Activated CD8-positive, alpha-beta memory T cell treated with anti-CD3 and anti-CD28 coated beads for 48 hours (primary cell): Measurements from ENCODE around the gene SPTA1.

Source experiments
- DNase-seq, 3 experiments: peaks; one replicate each; pipeline ENCODE4 v3.0.0-alpha.2; 2020; ENCODE audit warnings: low read depth in 2 of 3, low spot score in 2 of 3

Gene SPTA1

DNA sequence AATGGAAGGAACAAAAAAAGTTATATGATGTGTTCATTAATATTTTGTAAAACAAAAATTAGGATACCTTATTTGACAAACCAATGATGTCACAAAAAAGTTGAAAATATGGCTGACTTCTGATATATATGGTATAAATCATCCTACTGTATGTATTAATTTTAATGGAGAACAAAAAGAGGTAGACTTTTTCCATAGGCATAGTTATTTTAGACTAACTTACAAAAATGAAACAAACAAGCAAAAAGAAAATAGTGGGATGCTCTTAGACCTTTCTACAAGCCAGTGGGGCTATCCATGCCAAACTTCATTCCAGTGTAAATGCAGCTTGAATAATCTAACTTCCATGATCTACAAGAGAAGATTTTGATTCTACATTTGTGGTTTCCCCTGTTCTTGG lies 522 bp upstream of the SPTA1 start:
- no peak for DNase-seq

- no peak for DNase-seq
These were observed 1.4 kb downstream of the SPTA1 start for GRCh38 chr1:158685085-158685484.

DNA sequence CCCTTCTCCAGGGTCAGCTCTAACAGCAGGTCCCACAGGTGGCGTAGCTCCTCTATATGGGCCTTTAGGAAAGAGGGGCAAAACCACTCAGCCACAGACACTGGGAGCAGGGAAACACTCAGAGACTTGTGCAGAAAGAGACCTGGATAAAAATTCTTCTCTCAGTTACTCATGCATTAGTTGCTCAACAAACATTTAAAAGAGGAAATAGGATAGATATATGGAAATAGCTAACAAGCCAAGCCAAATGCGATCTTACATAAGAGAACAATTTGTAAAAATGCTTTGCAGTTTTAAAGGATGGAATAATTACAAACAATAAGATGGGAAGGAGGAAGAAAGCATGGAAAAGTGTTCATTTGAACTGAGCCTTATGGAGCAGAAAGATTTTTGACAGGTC lies 4.9 kb downstream of the SPTA1 start:
- DNase-seq, result no peak

DNA sequence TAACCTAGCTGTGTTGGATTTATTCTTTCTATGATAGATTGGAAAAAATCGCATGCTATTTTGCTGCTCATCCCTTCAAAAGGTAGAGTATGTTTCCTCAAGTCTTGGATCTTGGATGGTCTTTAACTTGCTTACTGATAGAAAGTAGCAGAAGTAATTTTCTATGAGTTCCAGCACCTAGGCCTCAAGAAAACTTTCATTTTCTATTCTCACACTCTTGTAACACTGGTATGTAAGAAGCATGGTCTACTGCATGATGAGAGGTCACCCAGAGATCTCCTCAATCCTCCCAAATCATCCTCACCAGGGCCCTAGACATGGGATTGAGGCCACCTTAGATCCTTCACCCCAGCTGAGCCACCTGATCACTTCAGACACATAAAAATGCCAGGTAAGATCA lies 7.2 kb downstream of the SPTA1 start:
- DNase-seq, result no peak

DNA sequence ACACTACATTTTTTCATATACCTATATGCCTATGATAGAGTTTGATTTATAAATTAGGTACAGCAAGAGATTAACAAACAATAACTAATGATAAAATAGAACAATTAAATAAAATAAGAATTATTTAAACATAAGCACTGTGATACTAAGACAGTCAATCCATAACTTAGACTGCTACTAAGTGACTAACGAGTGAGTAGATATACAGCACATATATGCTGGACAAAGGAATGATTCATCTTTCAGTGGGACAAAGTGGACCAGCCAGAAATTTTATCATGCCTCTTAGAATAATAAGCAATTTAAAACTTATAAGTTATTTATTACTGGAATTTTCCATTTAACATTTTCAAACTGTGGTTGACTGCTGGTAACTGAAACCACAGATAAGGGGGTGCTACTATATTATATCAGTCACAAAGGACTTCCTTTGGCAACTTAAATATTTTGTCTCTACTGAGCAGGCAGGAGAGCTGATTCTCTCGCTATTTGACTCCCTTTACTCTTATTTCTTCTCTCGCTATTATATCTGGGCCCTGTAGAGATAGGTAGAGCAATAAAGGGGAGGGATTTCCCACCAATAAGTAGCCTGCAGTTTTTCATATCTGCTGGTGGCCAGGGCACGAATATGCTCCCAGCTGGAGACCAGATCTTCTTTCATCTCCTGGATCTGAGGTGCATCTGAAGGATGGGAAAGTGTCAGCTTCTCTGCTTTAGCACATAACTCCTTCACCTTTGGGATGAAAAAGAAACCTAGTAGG lies 10.8 kb downstream of the SPTA1 start:
- no peak for DNase-seq

- DNase-seq, result no peak
These were observed 12.2 kb downstream of the SPTA1 start for GRCh38 chr1:158674302-158674701.

GRCh38 chr1:158666037-158666436 lies 20.5 kb downstream of the SPTA1 start:
- no peak for DNase-seq

DNA sequence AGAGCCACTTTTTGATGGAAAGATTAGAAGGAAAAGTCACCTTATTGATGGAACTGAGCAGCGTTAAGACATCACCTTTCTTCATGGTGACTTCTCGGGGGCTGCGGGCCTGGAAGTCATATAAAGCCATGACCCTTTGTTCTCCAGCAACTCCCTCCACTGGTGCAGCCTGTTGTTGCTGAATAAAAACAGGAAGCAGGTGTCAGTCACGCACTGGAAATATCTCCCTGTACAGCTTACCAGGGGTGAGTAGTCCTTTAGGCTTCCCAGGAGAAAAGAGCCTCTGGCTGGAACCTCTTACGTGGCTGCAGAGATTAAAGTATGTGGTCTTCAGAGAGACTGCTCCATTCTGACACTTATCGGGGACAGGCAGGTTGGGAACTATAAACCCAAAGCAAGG lies 31.9 kb downstream of the SPTA1 start:
- DNase-seq, result no peak

GRCh38 chr1:158654086-158654485 lies 32.4 kb downstream of the SPTA1 start:
- no peak for DNase-seq

- DNase-seq, result no peak
These were observed 33.7 kb downstream of the SPTA1 start for GRCh38 chr1:158652721-158653334.

GRCh38 chr1:158649052-158649451 lies 37.5 kb downstream of the SPTA1 start:
- DNase-seq, result no peak

- no peak for DNase-seq
These were observed 40.0 kb downstream of the SPTA1 start for GRCh38 chr1:158646465-158646864.

GRCh38 chr1:158644449-158644848 lies 42.1 kb downstream of the SPTA1 start:
- DNase-seq, result no peak

- DNase-seq, result no peak
These were observed 47.6 kb downstream of the SPTA1 start for GRCh38 chr1:158638904-158639303.

- no peak for DNase-seq
These were observed 48.4 kb downstream of the SPTA1 start for GRCh38 chr1:158638146-158638545.

GRCh38 chr1:158613764-158614163 lies 72.8 kb downstream of the SPTA1 start:
- no peak for DNase-seq

DNA sequence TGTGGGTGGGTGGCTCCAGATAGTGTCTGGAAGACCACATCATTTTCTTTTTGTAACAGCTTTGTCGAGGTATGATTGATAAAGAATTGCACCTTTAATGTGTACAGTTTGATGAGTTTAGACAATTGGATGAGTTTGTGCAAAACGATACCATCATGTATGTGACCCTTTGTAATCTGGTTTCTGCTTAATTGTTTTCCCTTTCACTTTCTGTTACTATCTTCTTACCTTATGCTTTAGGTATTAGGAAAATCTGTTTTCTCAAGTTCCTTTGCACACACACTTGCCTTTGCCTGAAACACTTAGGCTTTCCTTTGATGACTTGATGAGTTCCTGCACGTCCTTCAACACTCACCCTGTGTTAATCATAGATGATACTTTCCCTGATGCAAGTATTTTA lies 74.6 kb downstream of the SPTA1 start:
- no peak for DNase-seq

- DNase-seq, result no peak
These were observed 79.2 kb downstream of the SPTA1 start for GRCh38 chr1:158607296-158607695.

DNA sequence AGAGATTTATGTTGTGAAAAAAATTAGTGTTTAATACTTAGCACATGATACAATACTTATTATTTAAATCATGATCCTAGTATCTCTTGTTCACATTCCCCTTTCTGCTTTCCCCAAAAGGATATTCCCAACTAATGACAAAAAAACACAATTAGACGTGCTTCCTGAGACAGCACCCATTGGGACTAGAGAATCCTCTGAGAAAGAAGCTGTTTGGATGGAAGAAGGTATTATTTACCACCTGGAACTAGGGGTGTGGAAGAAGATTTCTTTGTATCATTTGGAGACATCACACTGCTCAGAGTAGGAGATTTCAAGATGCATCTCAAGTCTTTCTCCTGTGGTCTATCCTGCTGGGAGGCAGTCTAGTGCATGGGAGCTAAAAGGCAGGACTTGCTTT lies 81.5 kb downstream of the SPTA1 start, which contains the start of gene OR10Z1:
Gene OR10Z1, plus strand, starts transcription at position 301 of the 400 bp plus-strand sequence. CDS start 1,171 bp downstream, outside the sequence.
- DNase-seq, result no peak

DNA sequence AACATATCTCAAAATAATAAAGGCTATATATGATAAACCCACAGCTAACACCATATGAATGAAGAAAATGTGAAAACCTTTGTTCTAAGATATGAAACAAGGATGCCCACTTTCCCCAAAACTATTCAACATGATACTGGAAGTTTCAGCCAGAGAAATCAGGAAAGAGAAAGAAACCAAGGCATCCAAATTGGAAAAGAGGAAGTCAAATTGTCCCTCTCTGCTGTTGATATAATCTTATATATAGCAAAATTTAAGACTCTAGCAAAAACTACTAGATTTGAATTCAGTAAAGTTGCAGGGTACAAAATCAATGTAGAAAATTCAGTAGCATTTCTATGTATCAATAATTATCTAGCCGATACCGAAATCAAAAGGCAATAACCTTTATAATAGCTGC lies 85.8 kb downstream of the SPTA1 start:
- no peak for DNase-seq

GRCh38 chr1:158586942-158587341 lies 99.6 kb downstream of the SPTA1 start:
- DNase-seq, result no peak

- no peak for DNase-seq
These were observed 102.6 kb downstream of the SPTA1 start for GRCh38 chr1:158583962-158584361.

DNA sequence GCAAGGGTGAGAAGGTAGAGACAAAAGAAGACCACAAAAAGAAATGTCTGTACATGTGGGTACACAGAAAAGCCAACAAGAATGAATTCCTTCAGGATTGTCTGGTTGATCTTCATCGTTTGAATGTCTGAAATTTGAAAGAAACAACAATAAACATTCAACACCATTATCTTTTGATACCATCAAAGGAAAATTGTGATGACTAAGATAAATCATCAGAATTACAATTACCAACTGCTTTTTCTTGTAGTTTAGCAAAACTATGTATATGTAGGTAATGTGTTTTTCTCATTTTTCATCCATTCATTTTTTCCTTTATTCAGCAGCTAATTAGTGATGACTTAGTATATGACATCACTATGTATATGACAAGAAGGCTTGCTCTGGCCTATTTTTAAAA lies 106.8 kb downstream of the SPTA1 start, which contains the start of gene OR10X1:
Gene OR10X1, minus strand, starts transcription at position 167 of the 400 bp plus-strand sequence. Its CDS starts 0 bp downstream, at position 167.
- DNase-seq, result no peak
